H1 (cell line): ENCODE results near the gene RAB31. TPM values are rescaled to one million over a fixed set of nuclear protein-coding genes. Genes with fewer than 3 reads are reported as not detected.

Experiments used
- CTCF ChIA-PET: fragments of 300-600 bp; sonication (Branson Sonifier 250); formaldehyde crosslinking; loops from one replicate; lab custom pipeline; 2021; ENCODE audit not compliant: partially characterized antibody; lab: Charles Lee
- POLR2A ChIA-PET: fragments of 300-600 bp; sonication (Branson Sonifier 250); formaldehyde crosslinking; loops from one replicate; lab custom pipeline; 2021; ENCODE audit warnings: inconsistent platforms; ENCODE audit not compliant: partially characterized antibody; lab: Charles Lee
- DNase-seq, 2 experiments: peaks; one replicate each; pipeline versions ENCODE4 v3.0.0 to v3.0.0-alpha.2; 2010 to 2022; ENCODE audit warnings: low spot score in 2 of 2, low read depth in 1 of 2, mixed read lengths in 1 of 2
- FAIRE-seq: peaks from 2 replicates; lab custom pipeline; 2011; peaks lifted over from hg19 to GRCh38; lab: Jason Lieb, UNC
- H2AFZ ChIP-seq: 2 replicates; pipeline ENCODE4 v1.8.1; 2012; ENCODE audit warnings: low read length, inconsistent platforms
- H2AK5ac ChIP-seq: 2 replicates; pipeline ENCODE4 v1.6.1; 2013; ENCODE audit warnings: low read depth, low read length
- H2BK120ac ChIP-seq: replicated peaks from 2 replicates; pipeline ENCODE3; 2013; ENCODE audit warnings: low read depth, low read length, inconsistent platforms
- H2BK12ac ChIP-seq: 2 replicates; pipeline ENCODE4 v1.6.1; 2013; ENCODE audit warnings: low read depth, low read length
- H2BK15ac ChIP-seq: 2 replicates; pipeline ENCODE4 v1.6.1; 2013; ENCODE audit warnings: low read length
- H2BK20ac ChIP-seq: 2 replicates; pipeline ENCODE4 v1.6.1; 2013; ENCODE audit warnings: low read length
- H2BK5ac ChIP-seq: 2 replicates; pipeline ENCODE4 v1.6.1; 2013; ENCODE audit warnings: low read depth, low read length
- H3K14ac ChIP-seq: 2 replicates; pipeline ENCODE4 v1.6.1; 2013; ENCODE audit warnings: inconsistent platforms; ENCODE audit not compliant: insufficient read length
- H3K18ac ChIP-seq: 2 replicates; pipeline ENCODE4 v1.6.1; 2013; ENCODE audit warnings: low read length; ENCODE audit errors: extremely low read depth
- H3K23ac ChIP-seq: 2 replicates; pipeline ENCODE4 v1.6.1; 2013; ENCODE audit warnings: inconsistent platforms; ENCODE audit not compliant: insufficient read length
- H3K23me2 ChIP-seq: 2 replicates; pipeline ENCODE4 v1.6.1; 2013; ENCODE audit warnings: low read depth, low read length
- H3K27ac ChIP-seq: 2 replicates; pipeline ENCODE4 v1.6.1; 2011; ENCODE audit warnings: low read depth, low read length, inconsistent platforms
- H3K27me3 ChIP-seq, 4 experiments: replicated peaks in 1 of 4; 1 replicate in 1 of 4; 2 replicates in 3 of 4; pipeline versions ENCODE4 v1.6.1 to v1.8.1; 2011 to 2013; ENCODE audit warnings: low read length in 3 of 4, mild to moderate bottlenecking in 3 of 4, inconsistent platforms in 2 of 4, mixed read lengths in 2 of 4, moderate library complexity in 1 of 4; ENCODE audit not compliant: control insufficient read depth in 3 of 4, insufficient read depth in 3 of 4; ENCODE audit errors: extremely low read depth in 1 of 4
- H3K36me3 ChIP-seq, 4 experiments: 2 replicates each; pipeline versions ENCODE4 v1.6.1 to v1.8.1; 2011 to 2013; ENCODE audit warnings: mild to moderate bottlenecking in 4 of 4, low read length in 3 of 4, moderate library complexity in 2 of 4, control low read depth in 1 of 4, inconsistent platforms in 1 of 4; ENCODE audit not compliant: insufficient read depth in 4 of 4, control insufficient read depth in 2 of 4
- H3K4ac ChIP-seq: replicated peaks from 2 replicates; pipeline ENCODE3; 2013; ENCODE audit warnings: low read length, low read depth, mixed read lengths, inconsistent platforms; ENCODE audit not compliant: insufficient read length
- H3K4me1 ChIP-seq, 4 experiments: replicated peaks in 1 of 4; 1 replicate in 1 of 4; 2 replicates in 3 of 4; pipeline versions ENCODE4 v1.6.1 to v1.8.1; 2011 to 2013; ENCODE audit warnings: low read length in 3 of 4, inconsistent platforms in 2 of 4, mixed read lengths in 1 of 4; ENCODE audit not compliant: insufficient read depth in 4 of 4, control insufficient read depth in 3 of 4
- H3K4me2 ChIP-seq, 2 experiments: 2 replicates each; pipeline versions ENCODE4 v1.6.1 to v1.8.1; 2011 to 2013; ENCODE audit warnings: low read depth in 2 of 2, low read length in 2 of 2, control low read depth in 1 of 2, inconsistent platforms in 1 of 2, mild to moderate bottlenecking in 1 of 2; ENCODE audit not compliant: insufficient read depth in 1 of 2
- H3K4me3 ChIP-seq, 4 experiments: fragments of 200-600, 300-600 bp in 1 of 4; sonication (generic), shearing (Covaris generic), sonication (Bioruptor Twin) in 1 of 4; 2 replicates each; pipeline versions ENCODE4 v1.5.1 to v1.8.1; 2011 to 2016; ENCODE audit warnings: low read length in 4 of 4, low read depth in 3 of 4, control low read depth in 2 of 4, inconsistent platforms in 2 of 4, mild to moderate bottlenecking in 2 of 4, mixed read lengths in 1 of 4, moderate library complexity in 1 of 4; ENCODE audit not compliant: insufficient read depth in 2 of 4; ENCODE audit errors: extremely low read depth in 1 of 4
- H3K56ac ChIP-seq: replicated peaks from 2 replicates; pipeline ENCODE3; 2013; ENCODE audit warnings: low read depth, mild to moderate bottlenecking, mixed read lengths, low read length, inconsistent platforms; ENCODE audit not compliant: insufficient read length
- H3K79me1 ChIP-seq: 2 replicates; pipeline ENCODE4 v1.6.1; 2013; ENCODE audit warnings: low read depth, low read length, control low read depth
- H3K79me2 ChIP-seq, 2 experiments: 2 replicates each; pipeline versions ENCODE4 v1.6.1 to v1.8.1; 2012 to 2013; ENCODE audit warnings: low read length in 2 of 2, mild to moderate bottlenecking in 2 of 2, inconsistent platforms in 1 of 2; ENCODE audit not compliant: insufficient read depth in 2 of 2, control insufficient read depth in 1 of 2
- H3K9ac ChIP-seq, 4 experiments: replicated peaks in 1 of 4; 1 replicate in 1 of 4; 2 replicates in 3 of 4; pipeline versions ENCODE4 v1.6.1 to v1.8.1; 2011 to 2013; ENCODE audit warnings: low read depth in 3 of 4, low read length in 3 of 4, control low read depth in 2 of 4, mild to moderate bottlenecking in 2 of 4, moderate library complexity in 2 of 4, inconsistent platforms in 1 of 4; ENCODE audit errors: extremely low read depth in 1 of 4
- H3K9me3 ChIP-seq, 2 experiments: 2 replicates each; pipeline versions ENCODE4 v1.6.1 to v1.8.1; 2012 to 2013; ENCODE audit warnings: mild to moderate bottlenecking in 2 of 2, moderate library complexity in 2 of 2, control low read depth in 1 of 2, inconsistent platforms in 1 of 2, low read depth in 1 of 2, low read length in 1 of 2, mixed read lengths in 1 of 2; ENCODE audit not compliant: insufficient read depth in 2 of 2
- H4K20me1 ChIP-seq, 2 experiments: replicated peaks in 1 of 2; 2 replicates each; pipeline versions ENCODE3 to v1.8.1; 2011 to 2013; ENCODE audit warnings: inconsistent platforms in 2 of 2, low read length in 2 of 2, mild to moderate bottlenecking in 1 of 2; ENCODE audit not compliant: insufficient read depth in 2 of 2, control insufficient read depth in 1 of 2
- H4K5ac ChIP-seq: 2 replicates; pipeline ENCODE4 v1.6.1; 2013; ENCODE audit warnings: low read length, low read depth, mixed read lengths, inconsistent platforms; ENCODE audit not compliant: insufficient read length
- H4K8ac ChIP-seq: 2 replicates; pipeline ENCODE4 v1.8.0; 2013; ENCODE audit warnings: mild to moderate bottlenecking, moderate library complexity, low read length, inconsistent platforms; ENCODE audit not compliant: insufficient read depth; ENCODE audit errors: extremely low read depth
- H4K91ac ChIP-seq: replicated peaks from 2 replicates; pipeline ENCODE3; 2013; ENCODE audit warnings: low read length, mixed read lengths, inconsistent platforms; ENCODE audit not compliant: insufficient read length
- BRCA1 ChIP-seq: IDR thresholded peaks from 2 replicates; pipeline ENCODE4 v1.6.1; 2012; ENCODE audit warnings: low read depth, low read length, improper control_type of control experiment
- CHD1 ChIP-seq: IDR thresholded peaks from 2 replicates; pipeline ENCODE4 v1.6.1; 2012; ENCODE audit warnings: low read depth, low read length, improper control_type of control experiment
- E2F6 ChIP-seq: IDR thresholded peaks from 2 replicates; pipeline ENCODE4 v1.6.1; 2012; ENCODE audit warnings: inconsistent platforms
- EP300 ChIP-seq, 2 experiments: IDR thresholded peaks; 1 replicate in 1 of 2; 2 replicates in 1 of 2; pipeline ENCODE4 v1.6.1; 2011 to 2012; ENCODE audit warnings: low read depth in 2 of 2, low read length in 2 of 2, mild to moderate bottlenecking in 2 of 2, borderline replicate concordance in 1 of 2, inconsistent platforms in 1 of 2, moderate library complexity in 1 of 2
- JUN ChIP-seq: IDR thresholded peaks from 2 replicates; pipeline ENCODE4 v1.6.1; 2011; ENCODE audit warnings: low read depth, mild to moderate bottlenecking, improper control_type of control experiment, low read length
- POLR2A ChIP-seq, 2 experiments: IDR thresholded peaks; 1 replicate in 1 of 2; 2 replicates in 1 of 2; pipeline ENCODE4 v1.6.1; 2011; ENCODE audit warnings: low read depth in 2 of 2, low read length in 2 of 2, mild to moderate bottlenecking in 2 of 2; ENCODE audit errors: control extremely low read depth in 1 of 2
- RFX5 ChIP-seq: IDR thresholded peaks from 2 replicates; pipeline ENCODE4 v1.6.1; 2011; ENCODE audit warnings: low read depth, low read length, improper control_type of control experiment, borderline replicate concordance
- TAF7 ChIP-seq: optimal IDR thresholded peaks from 2 replicates; pipeline ENCODE3; 2011; ENCODE audit warnings: low read depth, mild to moderate bottlenecking, inconsistent platforms, low read length, moderate library complexity, borderline replicate concordance
- WGBS, 2 experiments: shearing (Covaris generic) in 1 of 2; methylation state at CpG; one replicate each; pipeline versions ENCODE4 v1.1.6 to v1.1.7; 2013 to 2015; ENCODE audit warnings: low lambda C conversion rate in 2 of 2, mixed read lengths in 2 of 2, inconsistent platforms in 1 of 2, low coverage in 1 of 2, missing lambda C conversion rate in 1 of 2; ENCODE audit not compliant: insufficient replicate concordance in 2 of 2, insufficient coverage in 1 of 2, insufficient read length in 1 of 2; ENCODE audit errors: extremely low coverage in 1 of 2, missing lambda C conversion rate in 1 of 2; 5-methylcytosine and 5-hydroxymethylcytosine counted together
- polyA plus RNA-seq, 7 experiments: library from polyadenylated mRNA; depleted of rRNA in 3 of 7; stranded (reverse) in 5 of 7; unstranded in 2 of 7; fragments of >200 nt in 5 of 7; fragments of 200-250 nt in 2 of 7; gene quantifications; 1 replicate in 5 of 7; 2 replicates in 1 of 7; 4 replicates in 1 of 7; pipeline versions ENCODE4 v1.2.1 to v1.2.3, GENCODE V29; 2011 to 2013; ENCODE audit warnings: missing spikeins in 2 of 7, mixed read lengths in 2 of 7
- total RNA-seq: library from RNA; stranded (reverse); fragmentation: NEBNext Ultra II Directional; extraction: Animal tissue kit (Norgen Biotek cat#: 25700); gene quantifications from 2 replicates; pipeline ENCODE4 v1.2.1, GENCODE V29; 2021

The RAB31 gene
- total and polyA plus RNA-seq, 2 of the 8 experiments (the other 6 are each of a cell fraction or from before 2014, with no cell fraction given): 15.2 to 40.9 TPM

- no peaks in the 10 kb centered on the region for H4K20me1 ChIP-seq
- WGBS, 2 experiments: 94% methylated on average over 5 of the region's 5 CpGs; no CpG with 5 or more reads in 1 of the 2 experiments
- peak in 1 of 2 experiments; percentile 24 for DNase-seq
- TF ChIP-seq BRCA1 (no peak), RFX5 (no peak), JUN (no peak), E2F6 (no peak), TAF7 (no peak), POLR2A (IDR thresholded peaks at IDR 0.05; ENCODE audit: control extremely low read depth in 1 of 2, low read depth in 2 of 2, low read length in 2 of 2) (no peak), EP300 (IDR thresholded peaks at IDR 0.05; ENCODE audit: borderline replicate concordance in 1 of 2, low read depth in 2 of 2, low read length in 2 of 2) (no peak), CHD1 (no peak)
These were observed 66.0 kb downstream of the RAB31 start for GRCh38 chr18:9774150-9774549.

More at GRCh38 chr18:9774150-9774549, 66.0 kb downstream of the RAB31 start:
- H2AK5ac ChIP-seq: no peak overlapping the region
- no peak overlapping the region for H2BK12ac ChIP-seq
- no peak overlapping the region for H2BK15ac ChIP-seq
- no peak overlapping the region for H3K14ac ChIP-seq
- H4K91ac ChIP-seq: no peak overlapping the region
- no peak overlapping the region for H2BK20ac ChIP-seq
- no peak overlapping the region for H3K56ac ChIP-seq
- no peak overlapping the region for H2AFZ ChIP-seq
- H3K4ac ChIP-seq: no peak overlapping the region
- ChIA-PET POLR2A (interaction anchor here (1.6 kb wide), 1 partner anchor 14 kb away, joined by 3 read pairs; no protein-coding TSS in a partner anchor), CTCF (interaction anchor here (0.6 to 1.4 kb wide), 5 partner anchors 11 to 230 kb away, joined by 3 to 4 read pairs (median 4); no protein-coding TSS in a partner anchor)
- H3K4me2 ChIP-seq: no peak overlapping the region
- no peaks in the 10 kb centered on the region for H3K27me3 ChIP-seq
- H3K9me3 ChIP-seq: no peaks in the 10 kb centered on the region
- H2BK120ac ChIP-seq: no peak overlapping the region
- no peaks in the 10 kb centered on the region for H3K23me2 ChIP-seq
- no peak overlapping the region for H4K8ac ChIP-seq
- H3K9ac ChIP-seq: no peak overlapping the region
- H4K5ac ChIP-seq: no peak overlapping the region
- peaks cover 2 to 9% (median 3%) of the 10 kb centered on the region in 4 experiments for H3K4me1 ChIP-seq
- no peaks in the 10 kb centered on the region for H3K79me1 ChIP-seq
- no peaks in the 10 kb centered on the region for H3K36me3 ChIP-seq
- H3K23ac ChIP-seq: no peak overlapping the region
- no peak overlapping the region for H3K27ac ChIP-seq
- H2BK5ac ChIP-seq: no peak overlapping the region
- H3K79me2 ChIP-seq: no peaks in the 10 kb centered on the region
- no peak overlapping the region for H3K4me3 ChIP-seq
- no peak overlapping the region for H3K18ac ChIP-seq
- no peak for FAIRE-seq
